H1 (cell line): ENCODE data around the gene CYYR1. TPM values are rescaled to one million over a fixed set of nuclear protein-coding genes. Genes with fewer than 3 reads are reported as not detected.

Experiments
- CTCF ChIP-seq, 3 experiments: IDR thresholded peaks; 1 replicate in 2 of 3; 2 replicates in 1 of 3; pipeline versions ENCODE4 v1.5.1 to v1.6.1; 2011; ENCODE audit warnings: low read length in 3 of 3, mild to moderate bottlenecking in 3 of 3, inconsistent platforms in 2 of 3, low read depth in 1 of 3, moderate library complexity in 1 of 3; ENCODE audit not compliant: insufficient read depth in 1 of 3; ENCODE audit errors: control extremely low read depth in 1 of 3
- EGR1 ChIP-seq: IDR thresholded peaks from 2 replicates; pipeline ENCODE4 v1.6.1; 2011; ENCODE audit warnings: low read depth, low read length, borderline replicate concordance
- GABPA ChIP-seq: IDR thresholded peaks from 2 replicates; pipeline ENCODE4 v1.6.1; 2011; ENCODE audit warnings: mild to moderate bottlenecking, low read length, moderate library complexity, borderline replicate concordance; ENCODE audit not compliant: insufficient read depth
- KDM5A ChIP-seq: fragments of 200-600 bp; IDR thresholded peaks from 2 replicates; pipeline ENCODE4 v1.7.1; 2012; ENCODE audit warnings: mild to moderate bottlenecking, low read length, inconsistent platforms, mixed read lengths
- RAD21 ChIP-seq, 2 experiments: IDR thresholded peaks in 1 of 2; conservative IDR thresholded peaks in 1 of 2; 2 replicates each; pipeline ENCODE4 v1.6.1; 2011; ENCODE audit warnings: low read depth in 2 of 2, low read length in 2 of 2, improper control_type of control experiment in 1 of 2, inconsistent platforms in 1 of 2, mild to moderate bottlenecking in 1 of 2, moderate library complexity in 1 of 2
- SP4 ChIP-seq: IDR thresholded peaks from 2 replicates; pipeline ENCODE4 v1.6.1; 2012; ENCODE audit warnings: low read length, inconsistent platforms
- polyA plus RNA-seq, 7 experiments: library from polyadenylated mRNA; depleted of rRNA in 3 of 7; stranded (reverse) in 5 of 7; unstranded in 2 of 7; fragments of >200 nt in 5 of 7; fragments of 200-250 nt in 2 of 7; gene quantifications; 1 replicate in 5 of 7; 2 replicates in 1 of 7; 4 replicates in 1 of 7; pipeline versions ENCODE4 v1.2.1 to v1.2.3, GENCODE V29; 2011 to 2013; ENCODE audit warnings: missing spikeins in 2 of 7, mixed read lengths in 2 of 7
- total RNA-seq: library from RNA; stranded (reverse); fragmentation: NEBNext Ultra II Directional; extraction: Animal tissue kit (Norgen Biotek cat#: 25700); gene quantifications from 2 replicates; pipeline ENCODE4 v1.2.1, GENCODE V29; 2021
- TF ChIP-seq, protein P1 (sequence below): IDR thresholded peaks from 2 replicates; pipeline ENCODE4 v1.6.1; 2012; ENCODE audit warnings: inconsistent platforms

CYYR1 gene
- total and polyA plus RNA-seq, 2 of the 8 experiments (the other 6 are each of a cell fraction or from before 2014, with no cell fraction given) = 12.2 to 37.9 TPM

GRCh38 chr21:26437326-26438009 is 135.6 kb downstream of the CYYR1 start (continued):
- TF ChIP-seq CTCF (IDR thresholded peaks at IDR 0.05; ENCODE audit: control extremely low read depth in 1 of 3, insufficient read depth in 1 of 3, low read depth in 1 of 3, low read length in 3 of 3) (no peak), KDM5A (no peak), SP4 (no peak), RAD21 (IDR thresholded peaks at IDR 0.05 in 1 of 2, conservative IDR thresholded peaks at IDR 0.05 in 1 of 2; ENCODE audit: low read depth in 2 of 2, low read length in 2 of 2) (no peak), GABPA (no peak), EGR1 (no peak)
- TF ChIP-seq, protein P1, sequence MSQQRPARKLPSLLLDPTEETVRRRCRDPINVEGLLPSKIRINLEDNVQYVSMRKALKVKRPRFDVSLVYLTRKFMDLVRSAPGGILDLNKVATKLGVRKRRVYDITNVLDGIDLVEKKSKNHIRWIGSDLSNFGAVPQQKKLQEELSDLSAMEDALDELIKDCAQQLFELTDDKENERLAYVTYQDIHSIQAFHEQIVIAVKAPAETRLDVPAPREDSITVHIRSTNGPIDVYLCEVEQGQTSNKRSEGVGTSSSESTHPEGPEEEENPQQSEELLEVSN = no peak
